HG03108 (cell line): ENCODE results near the gene NGFR.

ENCODE experiments used
- ATAC-seq: cut with Tn5 transposase; IDR thresholded peaks from one replicate; pipeline ENCODE4 v1.9.1; 2021; ENCODE audit warnings: moderate library complexity; ENCODE audit not compliant: unreplicated experiment

NGFR gene

DNA sequence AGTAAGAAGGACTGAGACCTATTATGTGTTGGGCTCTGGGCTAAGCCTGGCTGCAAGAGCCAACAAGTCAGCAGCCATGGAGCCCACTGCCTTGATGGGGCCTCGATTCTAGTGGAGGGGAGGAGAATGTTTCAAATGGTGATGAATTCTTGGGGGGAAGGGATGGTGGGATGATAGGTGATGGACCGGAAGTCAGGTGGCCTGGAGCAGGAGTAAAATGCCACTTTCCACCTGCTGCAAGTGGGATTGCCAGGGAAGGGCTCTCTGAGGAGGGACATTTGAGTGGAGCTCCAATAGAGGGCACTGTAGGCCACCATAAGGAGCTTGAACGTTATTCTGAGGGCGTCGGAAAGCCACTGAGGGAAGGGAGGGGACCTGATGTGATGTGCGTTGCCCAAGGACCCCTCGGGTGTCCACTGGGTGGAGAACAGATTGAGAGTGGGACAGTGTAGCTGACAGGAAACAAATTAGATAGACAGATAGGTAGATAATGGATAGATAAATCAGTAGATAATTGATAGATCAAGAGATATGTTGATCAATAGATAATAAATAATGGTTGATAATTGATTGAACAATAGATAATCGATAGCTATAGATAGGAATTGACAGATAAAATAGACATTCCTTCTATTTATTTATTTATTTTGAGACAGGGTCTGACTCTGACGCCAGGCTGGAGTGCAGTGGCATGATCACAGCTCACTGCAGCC, 62.4 kb downstream of the NGFR start:
- ATAC-seq: no peak
